Measurements from ENCODE around the gene ATP2A3.

DNA sequence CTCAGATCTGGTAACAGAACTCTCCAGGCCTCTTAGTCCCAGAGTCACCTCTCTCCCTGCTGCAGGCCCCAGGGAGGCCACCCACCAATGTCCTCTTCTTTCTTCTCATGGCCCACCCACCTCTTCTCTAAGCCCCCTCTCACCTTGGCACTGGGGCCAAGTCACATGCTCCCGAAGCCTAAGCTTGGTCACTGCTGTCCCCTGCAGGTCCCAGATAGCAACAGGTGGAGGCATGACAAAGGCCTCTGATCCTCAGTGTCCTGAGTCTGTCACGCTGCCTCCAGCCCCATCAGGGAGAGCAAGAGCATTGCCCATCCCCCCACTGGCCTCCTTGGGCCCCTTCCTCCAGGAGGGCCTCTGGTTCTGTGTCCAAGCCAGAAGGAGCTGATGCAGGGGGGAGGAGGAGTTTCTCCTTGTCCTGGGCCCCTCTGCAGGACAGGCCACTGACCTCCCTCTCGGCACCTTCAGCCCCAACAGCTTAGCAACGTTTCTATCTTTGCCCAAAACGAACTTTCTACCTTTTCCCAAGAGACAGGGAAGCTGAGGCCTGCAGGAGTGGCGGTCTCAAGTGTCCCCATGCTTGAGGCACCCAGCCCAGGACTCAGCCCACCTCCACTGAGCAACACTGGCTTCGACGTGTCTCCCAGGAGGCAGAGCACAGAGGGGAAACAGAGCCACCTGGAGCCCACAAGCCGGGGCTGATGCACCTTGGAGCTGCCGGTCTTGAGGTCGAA, 56.6 kb downstream of the ATP2A3 start:
- TF ChIP-seq, protein P1, sequence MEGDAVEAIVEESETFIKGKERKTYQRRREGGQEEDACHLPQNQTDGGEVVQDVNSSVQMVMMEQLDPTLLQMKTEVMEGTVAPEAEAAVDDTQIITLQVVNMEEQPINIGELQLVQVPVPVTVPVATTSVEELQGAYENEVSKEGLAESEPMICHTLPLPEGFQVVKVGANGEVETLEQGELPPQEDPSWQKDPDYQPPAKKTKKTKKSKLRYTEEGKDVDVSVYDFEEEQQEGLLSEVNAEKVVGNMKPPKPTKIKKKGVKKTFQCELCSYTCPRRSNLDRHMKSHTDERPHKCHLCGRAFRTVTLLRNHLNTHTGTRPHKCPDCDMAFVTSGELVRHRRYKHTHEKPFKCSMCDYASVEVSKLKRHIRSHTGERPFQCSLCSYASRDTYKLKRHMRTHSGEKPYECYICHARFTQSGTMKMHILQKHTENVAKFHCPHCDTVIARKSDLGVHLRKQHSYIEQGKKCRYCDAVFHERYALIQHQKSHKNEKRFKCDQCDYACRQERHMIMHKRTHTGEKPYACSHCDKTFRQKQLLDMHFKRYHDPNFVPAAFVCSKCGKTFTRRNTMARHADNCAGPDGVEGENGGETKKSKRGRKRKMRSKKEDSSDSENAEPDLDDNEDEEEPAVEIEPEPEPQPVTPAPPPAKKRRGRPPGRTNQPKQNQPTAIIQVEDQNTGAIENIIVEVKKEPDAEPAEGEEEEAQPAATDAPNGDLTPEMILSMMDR (IDR thresholded peaks at IDR 0.05 in 4 of 5, conservative IDR thresholded peaks at IDR 0.05 in 1 of 5), result peak in 3 of 5 experiments; percentile 25 to 58 (median 41)
- no peak for TF ChIP-seq POLR2A (IDR thresholded peaks at IDR 0.05)

Measured in gastrocnemius medialis (tissue), 4 donors.